A673 (cell line): ENCODE measurements around the gene BAG5.

Experiments
- EZH2 ChIP-seq: fragments of 200-600 bp; sonication (generic); IDR thresholded peaks from 2 replicates; pipeline ENCODE4 v1.6.1; 2017; ENCODE audit warnings: borderline replicate concordance, low read depth, mild to moderate bottlenecking, mixed read lengths, antibody characterized with exemption, low read length; ENCODE audit not compliant: poor library complexity, severe bottlenecking
- TF ChIP-seq, protein P1 (sequence below): fragments of 300-800, 200-600 bp; sonication (generic); conservative IDR thresholded peaks from 2 replicates; pipeline ENCODE4 v1.5.1; 2017; ENCODE audit warnings: low read depth, mild to moderate bottlenecking, antibody characterized with exemption, low read length, moderate library complexity, mixed read lengths

DNA sequence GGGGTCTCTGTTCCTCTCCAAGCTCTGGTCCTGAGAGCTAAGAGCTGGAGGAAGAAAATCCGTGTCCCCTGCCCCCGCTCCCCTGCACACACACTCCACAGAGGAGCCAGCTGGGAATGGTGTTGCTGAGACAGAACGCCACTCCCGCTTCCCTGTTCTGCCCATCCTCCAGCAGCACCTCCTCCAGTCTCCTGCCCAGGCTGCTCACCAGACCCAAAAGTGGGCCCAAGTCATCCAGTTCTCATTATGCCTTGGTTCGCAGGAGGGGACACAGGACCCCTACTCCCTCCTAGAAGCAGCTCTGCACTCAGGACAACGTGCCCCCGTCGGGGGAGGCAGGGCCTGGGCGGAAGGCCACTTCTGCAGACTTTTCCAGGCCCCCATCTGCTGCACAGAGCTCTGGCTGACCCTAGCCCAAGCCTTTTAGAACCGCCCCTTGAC lies 34.3 kb downstream of the BAG5 start:
- TF ChIP-seq, protein P1, sequence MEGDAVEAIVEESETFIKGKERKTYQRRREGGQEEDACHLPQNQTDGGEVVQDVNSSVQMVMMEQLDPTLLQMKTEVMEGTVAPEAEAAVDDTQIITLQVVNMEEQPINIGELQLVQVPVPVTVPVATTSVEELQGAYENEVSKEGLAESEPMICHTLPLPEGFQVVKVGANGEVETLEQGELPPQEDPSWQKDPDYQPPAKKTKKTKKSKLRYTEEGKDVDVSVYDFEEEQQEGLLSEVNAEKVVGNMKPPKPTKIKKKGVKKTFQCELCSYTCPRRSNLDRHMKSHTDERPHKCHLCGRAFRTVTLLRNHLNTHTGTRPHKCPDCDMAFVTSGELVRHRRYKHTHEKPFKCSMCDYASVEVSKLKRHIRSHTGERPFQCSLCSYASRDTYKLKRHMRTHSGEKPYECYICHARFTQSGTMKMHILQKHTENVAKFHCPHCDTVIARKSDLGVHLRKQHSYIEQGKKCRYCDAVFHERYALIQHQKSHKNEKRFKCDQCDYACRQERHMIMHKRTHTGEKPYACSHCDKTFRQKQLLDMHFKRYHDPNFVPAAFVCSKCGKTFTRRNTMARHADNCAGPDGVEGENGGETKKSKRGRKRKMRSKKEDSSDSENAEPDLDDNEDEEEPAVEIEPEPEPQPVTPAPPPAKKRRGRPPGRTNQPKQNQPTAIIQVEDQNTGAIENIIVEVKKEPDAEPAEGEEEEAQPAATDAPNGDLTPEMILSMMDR: no peak
- no peak for TF ChIP-seq EZH2
